ENCODE results near the gene IFNAR1.
"Not testable (repeated sequence)": the region's sequence is repeated elsewhere in the genome, so short reads cannot be mapped to it uniquely, and the experiment has no call there.

The IFNAR1 gene

DNA sequence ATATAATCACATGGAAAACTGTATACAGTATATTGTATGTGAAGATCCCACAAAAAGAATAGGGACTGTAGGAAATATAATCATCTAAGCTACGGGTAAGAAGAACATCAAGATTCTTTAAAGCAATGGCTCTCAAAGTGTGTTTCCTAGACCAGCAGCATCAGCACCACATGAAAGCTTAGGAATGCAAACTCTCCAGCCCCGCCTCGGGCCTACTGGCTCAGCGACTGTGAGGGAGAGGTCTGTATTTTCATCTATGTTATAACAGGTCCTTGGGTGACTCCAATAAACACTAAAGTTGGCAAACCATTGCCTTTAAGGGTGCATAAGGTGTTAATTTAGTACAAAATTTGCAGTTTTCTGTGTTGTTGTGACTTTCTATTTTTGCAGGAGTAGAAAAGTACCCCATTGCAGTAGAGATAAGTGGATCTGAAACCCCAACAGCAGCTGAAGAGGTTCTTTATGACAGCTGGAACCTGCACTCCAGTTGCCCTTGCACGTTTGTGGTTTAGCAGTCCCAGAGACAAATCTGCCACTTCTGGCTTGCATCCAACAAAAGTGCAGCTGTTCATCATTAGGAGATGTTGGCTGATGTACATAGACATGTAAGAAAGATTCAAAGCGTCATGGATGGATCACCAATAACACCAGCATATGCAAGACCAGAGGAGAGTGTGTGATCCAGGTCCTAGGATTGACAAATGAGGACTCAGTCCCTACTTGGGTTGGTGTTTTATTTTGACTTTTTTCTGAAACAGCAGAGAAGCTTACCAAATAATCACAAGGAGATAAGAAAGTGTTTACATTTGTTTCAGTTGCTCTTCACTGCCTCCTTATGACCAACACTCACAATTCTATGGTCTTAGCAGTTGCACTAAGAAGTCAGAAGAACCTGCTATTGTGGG lies 15.9 kb upstream of the IFNAR1 start:
- no peak for DNase-seq (ENCODE audit: low spot score)

GRCh38 chr21:33309778-33310177 lies 15.0 kb upstream of the IFNAR1 start:
- no peak for DNase-seq (ENCODE audit: low spot score)

GRCh38 chr21:33312121-33312520 lies 12.6 kb upstream of the IFNAR1 start:
- DNase-seq (ENCODE audit: low spot score), result no peak

DNA sequence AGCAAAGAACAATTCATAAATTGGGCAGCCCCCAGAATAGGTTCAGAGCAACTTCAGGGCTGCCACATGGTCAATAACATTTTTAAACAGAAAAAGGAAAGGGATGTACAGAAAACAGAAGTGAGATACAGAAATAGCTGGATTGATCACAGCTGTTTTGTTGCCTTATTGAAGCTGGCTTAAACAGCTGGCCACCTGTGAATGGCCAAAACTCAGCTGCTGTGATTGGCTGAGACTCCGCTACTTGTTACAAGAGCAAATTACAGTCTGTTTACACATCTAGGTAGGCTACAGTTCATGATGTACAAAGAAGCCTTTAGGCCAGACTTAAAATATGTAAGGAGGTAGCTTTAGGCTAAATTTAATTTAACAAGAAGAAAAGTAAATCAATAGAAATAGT lies 11.6 kb upstream of the IFNAR1 start:
- no peak for DNase-seq (ENCODE audit: low spot score)

- DNase-seq (ENCODE audit: low spot score), result no peak
Observed at GRCh38 chr21:33313611-33314010, 11.2 kb upstream of the IFNAR1 start.

- no peak for DNase-seq (ENCODE audit: low spot score)
Observed at GRCh38 chr21:33314111-33314510, 10.7 kb upstream of the IFNAR1 start.

GRCh38 chr21:33315946-33316710 lies 8.6 kb upstream of the IFNAR1 start:
- DNase-seq (ENCODE audit: low spot score), result no peak

GRCh38 chr21:33317145-33317544 lies 7.6 kb upstream of the IFNAR1 start:
- DNase-seq (ENCODE audit: low spot score), result no peak

DNA sequence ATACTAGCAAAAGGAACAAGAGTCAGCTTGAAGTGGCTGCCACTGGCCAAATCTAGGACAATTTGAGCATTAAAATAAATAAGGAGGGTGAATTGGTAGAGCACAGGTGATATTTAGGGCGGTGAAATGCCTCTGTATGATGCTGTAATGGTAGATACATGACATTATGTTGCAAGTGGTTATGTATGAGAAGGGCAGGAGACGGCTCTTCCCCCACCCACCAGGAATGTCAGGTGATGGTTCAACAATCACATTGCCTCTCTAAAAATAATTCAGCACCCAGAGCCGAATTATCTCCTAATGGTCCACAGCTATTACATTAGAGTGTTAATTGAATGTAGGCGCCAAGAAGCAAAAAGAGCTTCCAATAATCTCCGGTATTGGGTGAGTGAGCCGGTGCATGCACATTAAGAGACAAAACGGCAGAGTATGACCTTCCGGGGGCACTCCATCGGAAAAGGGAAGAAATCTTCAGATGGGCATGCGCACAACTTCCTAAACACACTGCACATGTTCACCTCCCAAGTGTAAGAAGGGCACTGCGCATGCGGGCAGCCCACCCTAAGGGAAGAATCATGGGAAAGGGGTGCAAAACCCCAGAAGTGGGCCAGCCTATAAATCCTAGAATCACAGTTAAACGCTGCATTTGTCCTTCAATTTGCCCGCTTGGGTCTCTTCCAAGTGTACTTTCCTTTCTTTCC lies 6.8 kb upstream of the IFNAR1 start:
- DNase-seq (ENCODE audit: low spot score), result no peak

DNA sequence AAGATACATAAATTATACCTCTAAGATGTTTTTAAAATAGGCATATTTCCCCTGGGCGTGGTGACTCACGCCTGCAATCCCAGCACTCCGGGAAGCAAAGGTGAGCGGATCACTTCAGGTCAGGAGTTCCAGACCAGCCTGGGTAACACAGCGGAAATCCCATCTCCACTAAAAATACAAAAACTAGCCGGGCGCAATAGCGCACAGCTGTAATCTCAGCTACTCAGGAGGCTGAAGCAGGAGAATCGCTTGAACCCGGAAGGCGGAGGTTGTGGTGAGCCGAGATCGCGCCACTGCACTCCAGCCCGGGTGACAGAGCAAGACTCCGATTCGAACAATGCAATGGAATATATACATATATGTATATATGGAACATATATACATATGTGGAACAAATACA lies 3.8 kb upstream of the IFNAR1 start:
- not testable (repeated sequence) for DNase-seq (ENCODE audit: low spot score)

DNA sequence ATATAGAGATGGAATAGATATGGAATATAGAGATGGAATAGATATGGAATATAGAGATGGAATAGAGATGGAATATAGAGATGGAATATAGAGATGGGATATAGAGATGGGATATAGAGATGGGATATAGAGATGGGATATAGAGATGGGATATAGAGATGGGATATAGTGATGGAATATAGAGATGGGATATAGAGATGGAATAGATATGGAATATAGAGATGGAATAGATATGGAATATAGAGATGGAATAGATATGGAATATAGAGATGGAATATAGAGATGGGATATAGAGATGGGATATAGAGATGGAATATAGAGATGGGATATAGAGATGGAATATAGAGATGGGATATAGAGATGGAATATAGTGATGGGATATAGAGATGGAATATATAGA lies 1.2 kb upstream of the IFNAR1 start:
- not testable (repeated sequence) for DNase-seq (ENCODE audit: low spot score)

GRCh38 chr21:33325222-33326067 lies 675 bp downstream of the IFNAR1 start:
- no peak for DNase-seq (ENCODE audit: low spot score)

DNA sequence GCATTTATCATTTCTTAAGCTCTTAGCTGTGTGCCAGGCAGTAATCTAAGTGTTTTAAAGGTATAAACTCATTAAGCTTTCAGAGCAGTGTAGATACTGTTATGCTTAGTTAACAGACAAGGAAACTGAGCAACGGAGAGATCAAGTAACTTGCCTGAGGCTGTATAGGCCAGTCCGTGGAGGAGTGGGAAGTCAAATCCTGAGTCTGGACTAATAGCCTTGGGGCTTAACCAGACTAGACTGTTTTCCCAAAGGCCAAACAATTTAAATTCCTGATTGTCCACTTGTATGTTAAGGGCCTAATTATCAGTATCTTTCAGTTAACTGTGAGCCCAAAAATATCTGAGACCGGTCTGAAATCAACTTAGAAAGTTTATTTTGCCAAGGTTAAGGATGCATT lies 2.6 kb downstream of the IFNAR1 start:
- DNase-seq (ENCODE audit: low spot score), result no peak

GRCh38 chr21:33327792-33328433 lies 3.1 kb downstream of the IFNAR1 start:
- no peak for DNase-seq (ENCODE audit: low spot score)

- no peak for DNase-seq (ENCODE audit: low spot score)
Observed at GRCh38 chr21:33330726-33331125, 6.0 kb downstream of the IFNAR1 start.

GRCh38 chr21:33332143-33332542 lies 7.4 kb downstream of the IFNAR1 start:
- DNase-seq (ENCODE audit: low spot score), result no peak

DNA sequence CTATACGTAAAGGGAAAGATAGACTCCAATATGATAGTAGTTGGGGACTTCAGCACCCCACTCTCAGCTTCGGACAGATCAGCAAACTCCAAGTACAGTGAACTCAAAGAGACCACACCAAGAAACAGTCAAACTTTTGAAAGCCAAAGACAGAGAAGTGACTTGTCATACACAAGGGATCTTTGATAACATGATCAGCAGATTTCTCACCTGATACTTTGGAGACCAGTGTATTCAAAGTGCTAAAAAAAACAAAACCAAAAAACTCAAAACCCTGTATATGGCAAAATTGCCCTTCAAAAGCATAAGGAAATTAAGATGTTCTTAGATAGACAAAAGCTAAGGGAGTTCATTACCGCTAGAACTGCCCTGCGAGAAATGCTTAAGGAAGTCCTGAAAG lies 9.4 kb downstream of the IFNAR1 start:
- DNase-seq (ENCODE audit: low spot score), result no peak

GRCh38 chr21:33334824-33335223 lies 10.1 kb downstream of the IFNAR1 start:
- no peak for DNase-seq (ENCODE audit: low spot score)

DNA sequence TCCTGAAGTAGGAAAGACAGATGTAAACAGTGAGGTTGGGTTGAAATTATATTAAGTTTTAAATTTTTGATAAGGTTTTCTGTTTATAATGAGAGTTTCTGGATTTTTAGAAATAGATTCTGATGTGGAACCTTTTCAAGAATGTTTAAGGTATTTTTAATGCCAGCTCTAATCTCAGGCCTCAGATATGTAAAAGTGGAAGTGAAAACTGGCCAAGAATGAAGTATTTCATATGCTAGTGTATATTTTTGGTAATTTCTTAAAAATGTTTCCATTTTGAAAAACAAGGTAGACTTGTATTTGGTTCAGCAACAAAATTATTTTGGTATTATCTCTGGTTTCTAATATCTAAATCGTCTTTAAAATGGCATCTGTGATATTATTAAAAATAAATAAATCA lies 14.4 kb downstream of the IFNAR1 start:
- DNase-seq (ENCODE audit: low spot score), result no peak

DNA sequence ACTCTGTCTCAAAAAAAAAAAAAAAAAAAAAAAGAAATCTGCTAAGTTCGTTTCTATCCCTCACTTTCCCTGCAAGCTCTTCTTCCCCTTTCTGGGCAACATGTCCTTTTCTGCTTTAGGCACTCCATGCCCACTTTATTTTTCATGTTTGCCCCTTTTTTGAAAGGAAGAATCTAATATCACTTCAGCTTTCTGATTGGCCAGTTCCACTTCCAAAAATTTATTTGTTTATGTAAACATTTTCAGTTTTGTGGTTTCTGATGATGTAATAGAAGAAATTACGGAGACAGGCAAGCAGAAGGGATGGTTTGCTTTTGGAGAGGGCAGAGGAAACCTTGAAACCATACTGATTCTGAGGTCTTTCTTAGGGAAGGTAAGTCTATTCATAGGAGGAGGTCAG lies 15.1 kb downstream of the IFNAR1 start:
- no peak for DNase-seq (ENCODE audit: low spot score)

DNA sequence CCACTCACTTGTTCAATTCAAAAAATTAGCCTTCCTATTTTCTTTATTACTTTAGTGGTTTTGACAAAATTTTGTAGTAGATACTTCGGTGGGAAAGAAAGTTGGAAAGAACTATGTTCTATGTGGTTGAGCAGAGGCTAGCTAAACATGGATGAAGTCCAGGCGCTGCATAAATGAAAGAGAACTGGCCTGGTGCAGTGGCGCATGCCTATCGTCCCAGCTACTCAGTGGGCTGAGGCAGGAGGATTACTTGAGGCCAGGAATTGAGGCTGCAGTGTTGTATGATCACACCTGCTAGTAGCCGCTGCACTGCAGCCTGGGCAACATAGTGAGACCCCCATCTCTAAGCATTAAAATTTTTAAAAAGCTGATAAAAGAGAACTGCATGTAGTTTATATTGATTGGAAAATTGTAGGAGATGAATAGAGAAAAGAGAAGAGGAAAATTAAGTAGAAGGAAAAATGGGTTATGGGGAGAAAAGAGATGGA lies 21.0 kb downstream of the IFNAR1 start:
- DNase-seq (ENCODE audit: low spot score), result no peak

All from iPS-NIHi11 (cell line).